HepG2 (cell line): ENCODE results near the gene DALRD3. TPM values are rescaled to one million over a fixed set of nuclear protein-coding genes. Genes with fewer than 3 reads are reported as not detected.

ENCODE experiments used
- ATAC-seq: fragments of 200-7000 bp; cut with Tn5 transposase; 3 replicates; pipeline ENCODE4 v1.9.1; 2020; ENCODE audit warnings: mild to moderate bottlenecking, moderate library complexity
- BruUV-seq: library from RNA; stranded (reverse); fragments of 400-500 nt; replicated peaks from 2 replicates; lab custom pipeline; 2021; lab: Mats Ljungman, UMichigan
- CTCF ChIA-PET: fragments of 300-600 bp; formaldehyde crosslinking; extraction: SDS; loops from one replicate; lab custom pipeline; 2021; ENCODE audit warnings: low total read pairs, inconsistent platforms, low intra/inter-chr PET ratio; lab: Yijun Ruan, JAX
- POLR2A ChIA-PET: fragments of 350-600 bp; sonication (Branson Sonifier 250); formaldehyde crosslinking; loops from one replicate; lab custom pipeline; 2020; ENCODE audit warnings: antibody characterized with exemption, inconsistent platforms; lab: Yijun Ruan, JAX
- DNase-seq: peaks from one replicate; pipeline ENCODE4 v3.0.0-alpha.2; 2015; ENCODE audit warnings: low spot score
- FAIRE-seq: peaks from 3 replicates; lab custom pipeline; 2011; peaks lifted over from hg19 to GRCh38; lab: Jason Lieb, UNC
- H2AFZ ChIP-seq: one replicate; pipeline ENCODE4 v1.6.1; 2011; ENCODE audit warnings: low read length, inconsistent platforms
- H3K27ac ChIP-seq: fragments of 300-600 bp; 3 replicates; pipeline ENCODE4 v1.8.0; 2011; ENCODE audit warnings: mixed run types, mild to moderate bottlenecking, mixed read lengths, low read length, inconsistent platforms; ENCODE audit not compliant: insufficient read depth; ENCODE audit errors: extremely low read length
- H3K27me3 ChIP-seq, 2 experiments: fragments of 200-600 bp in 1 of 2; 2 replicates in 1 of 2; 3 replicates in 1 of 2; pipeline versions ENCODE4 v1.6.0 to v1.8.0; 2011; ENCODE audit warnings: low read length in 2 of 2, mild to moderate bottlenecking in 2 of 2, moderate library complexity in 2 of 2, inconsistent platforms in 1 of 2; ENCODE audit not compliant: insufficient read depth in 2 of 2, control insufficient read depth in 1 of 2
- H3K36me3 ChIP-seq, 2 experiments: fragments of 200-600 bp in 1 of 2; replicated peaks in 1 of 2; 2 replicates in 1 of 2; 3 replicates in 1 of 2; pipeline versions ENCODE4 v1.5.1 to v1.8.0; 2011; ENCODE audit warnings: low read length in 2 of 2, inconsistent platforms in 1 of 2; ENCODE audit not compliant: insufficient read depth in 2 of 2, control insufficient read depth in 1 of 2
- H3K4me1 ChIP-seq: 2 replicates; pipeline ENCODE4 v1.5.1; 2012; ENCODE audit warnings: low read length, inconsistent platforms; ENCODE audit not compliant: insufficient read depth
- H3K4me2 ChIP-seq: 2 replicates; pipeline ENCODE4 v1.6.0; 2011; ENCODE audit warnings: low read depth, low read length, inconsistent platforms
- H3K4me3 ChIP-seq, 3 experiments: fragments of 200-600 bp in 1 of 3; sonication (generic), shearing (Covaris generic) in 1 of 3; replicated peaks in 1 of 3; 2 replicates each; pipeline ENCODE4 v1.5.1; 2011 to 2016; ENCODE audit warnings: low read length in 3 of 3, inconsistent platforms in 2 of 3, low read depth in 2 of 3, mild to moderate bottlenecking in 2 of 3, control low read depth in 1 of 3, mixed read lengths in 1 of 3; ENCODE audit not compliant: insufficient read depth in 1 of 3
- H3K79me2 ChIP-seq: one replicate; pipeline ENCODE4 v1.6.1; 2011; ENCODE audit warnings: low read length, inconsistent platforms; ENCODE audit not compliant: insufficient read depth
- H3K9ac ChIP-seq: 2 replicates; pipeline ENCODE4 v1.6.0; 2011; ENCODE audit warnings: mild to moderate bottlenecking, low read depth, low read length, inconsistent platforms; ENCODE audit not compliant: insufficient read depth
- H3K9me3 ChIP-seq: 2 replicates; pipeline ENCODE4 v1.5.1; 2012; ENCODE audit warnings: mild to moderate bottlenecking, low read length
- H4K20me1 ChIP-seq: 2 replicates; pipeline ENCODE4 v1.6.0; 2011; ENCODE audit warnings: inconsistent platforms, mild to moderate bottlenecking, low read length, moderate library complexity; ENCODE audit not compliant: insufficient read depth
- ARNT ChIP-seq: fragments of 450-650 bp; IDR thresholded peaks from 2 replicates; pipeline ENCODE4 v1.6.1; 2017
- JUNB ChIP-seq: sonication (generic); formaldehyde crosslinking; IDR thresholded peaks from 2 replicates; pipeline ENCODE4 v1.8.0; 2022; ENCODE audit warnings: missing genetic modification reagents, mild to moderate bottlenecking, borderline replicate concordance
- KAT7 ChIP-seq: IDR thresholded peaks from 2 replicates; pipeline ENCODE4 v1.6.1; 2018; ENCODE audit warnings: borderline replicate concordance, missing compliant biosample characterization
- NCOR1 ChIP-seq: fragments of 200-600 bp; sonication (generic); IDR thresholded peaks from 2 replicates; pipeline ENCODE4 v1.7.0; 2017; ENCODE audit warnings: antibody characterized with exemption, low read length, borderline replicate concordance
- TOPORS ChIP-seq: sonication (generic); formaldehyde crosslinking; IDR thresholded peaks from 2 replicates; pipeline ENCODE4 v1.8.0; 2023; ENCODE audit warnings: mild to moderate bottlenecking, missing genetic modification reagents
- ZBTB8A ChIP-seq: sonication (generic); formaldehyde crosslinking; IDR thresholded peaks from 2 replicates; pipeline ENCODE4 v1.4.0; 2020; ENCODE audit warnings: mild to moderate bottlenecking, low read depth, missing genetic modification reagents, borderline replicate concordance
- ZC3H13 ChIP-seq: sonication (generic); formaldehyde crosslinking; IDR thresholded peaks from 2 replicates; pipeline ENCODE4 v1.8.1; 2023; ENCODE audit warnings: mild to moderate bottlenecking, missing genetic modification reagents, moderate library complexity
- ZNF343 ChIP-seq: sonication (generic); formaldehyde crosslinking; IDR thresholded peaks from 2 replicates; pipeline ENCODE4 v1.4.0; 2020; ENCODE audit warnings: mild to moderate bottlenecking, missing genetic modification reagents
- ZNF354B ChIP-seq: sonication (generic); formaldehyde crosslinking; IDR thresholded peaks from 2 replicates; pipeline ENCODE4 v1.8.0; 2022; ENCODE audit warnings: mild to moderate bottlenecking, missing genetic modification reagents
- ZSCAN22 ChIP-seq: sonication (generic); formaldehyde crosslinking; IDR thresholded peaks from 2 replicates; pipeline ENCODE4 v1.4.0; 2020; ENCODE audit warnings: mild to moderate bottlenecking, missing genetic modification reagents
- WGBS: methylation state at CpG from one replicate; pipeline ENCODE4 v1.1.6; 2017; ENCODE audit warnings: low lambda C conversion rate; 5-methylcytosine and 5-hydroxymethylcytosine counted together
- in situ Hi-C: cut with HindIII; loops from 2 replicates; pipeline ENCODE4 v1.10.0; 2017; ENCODE audit warnings: low pct_unique_long_range_greater_than_20kb; ENCODE audit not compliant: extremely low pct_ligation_motif_present
- intact Hi-C: fragments of 100-400 bp; cut with micrococcal nuclease; formaldehyde crosslinking; loops from one replicate; pipeline ENCODE4 v1.10.0; 2022; ENCODE audit not compliant: unreplicated experiment
- polyA plus RNA-seq, 8 experiments: library from polyadenylated mRNA; depleted of rRNA in 3 of 8; stranded (reverse) in 7 of 8; unstranded in 1 of 8; fragments of >200 nt; fragmentation: Illumina TruSeq in 4 of 8; extraction: Trizol in 4 of 8; gene quantifications; 2 replicates each; pipeline versions ENCODE4 v1.2.1 to v1.2.3, GENCODE V29; 2011 to 2016; ENCODE audit warnings: low read depth in 4 of 8, missing spikeins in 1 of 8, mixed read lengths in 1 of 8; ENCODE audit not compliant: insufficient read depth in 1 of 8
- total RNA-seq, 5 experiments: library from RNA; depleted of rRNA; stranded (reverse); fragments of >200 nt; fragmentation: Illumina TruSeq; extraction: Trizol; gene quantifications; 2 replicates each; pipeline ENCODE4 v1.2.3, GENCODE V29; 2016; ENCODE audit warnings: low read depth in 1 of 5
- TF ChIP-seq, protein P1 (sequence below): IDR thresholded peaks from 2 replicates; pipeline ENCODE4 v1.6.1; 2016; ENCODE audit warnings: low read depth, missing genetic modification reagents, missing compliant biosample characterization
- TF ChIP-seq, protein P2 (sequence below): fragments of 450-650 bp; IDR thresholded peaks from 2 replicates; pipeline ENCODE4 v1.6.1; 2016

The DALRD3 gene
- total and polyA plus RNA-seq, 2 of the 13 experiments (the other 11 are each of a cell fraction or from before 2014, with no cell fraction given) = 19.9 to 36.5 TPM

DNA sequence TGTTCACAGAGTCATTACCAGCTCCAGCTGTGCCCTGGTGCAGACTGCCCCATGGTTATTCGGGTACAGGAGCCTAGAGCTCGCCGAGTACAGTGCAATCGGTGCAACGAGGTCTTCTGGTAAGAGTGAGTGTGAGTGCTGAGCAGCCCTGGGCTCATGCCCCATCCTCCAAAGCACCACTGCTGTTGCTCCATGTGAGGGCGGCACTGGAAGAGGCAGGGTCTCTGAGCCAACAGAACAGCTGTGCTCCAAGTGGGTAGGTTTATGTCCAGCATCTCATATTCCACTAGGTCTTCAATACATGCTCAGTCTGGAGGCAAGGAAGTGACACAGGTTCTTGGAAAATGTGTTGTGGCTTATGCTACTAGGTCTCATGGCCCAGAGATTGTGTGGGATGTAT is 47.8 kb downstream of the DALRD3 start:
- POLR2A ChIA-PET = no interaction called here
- no peak for ATAC-seq
- DNase-seq = no peak
- intact Hi-C loops (no loop called here), in situ Hi-C loops (no loop called here)
- Histone ChIP-seq H3K4me1 (no peaks in the 10 kb centered on the region), H3K9ac (no peak overlapping the region), H4K20me1 (no peaks in the 10 kb centered on the region), H3K27ac (no peak overlapping the region), H2AFZ (no peak overlapping the region), H3K4me3 (no peak overlapping the region), H3K9me3 (no peaks in the 10 kb centered on the region), H3K79me2 (no peaks in the 10 kb centered on the region), H3K27me3 (no peaks in the 10 kb centered on the region), H3K4me2 (no peak overlapping the region), H3K36me3 (peaks cover 29 to 87% of the 10 kb centered on the region in 2 experiments)
- BruUV-seq = no TSS peak
- FAIRE-seq = no peak
- CTCF ChIA-PET = no interaction called here
- no peak for TF ChIP-seq JUNB
- no peak for TF ChIP-seq ARNT
- no peak for TF ChIP-seq ZNF343 (CRISPR knock-in tag)
- no peak for TF ChIP-seq TOPORS (CRISPR knock-in tag)
- TF ChIP-seq NCOR1 = no peak
- TF ChIP-seq KAT7 (CRISPR knock-in tag) = no peak
- no peak for TF ChIP-seq ZBTB8A (CRISPR knock-in tag)
- TF ChIP-seq, protein P1, sequence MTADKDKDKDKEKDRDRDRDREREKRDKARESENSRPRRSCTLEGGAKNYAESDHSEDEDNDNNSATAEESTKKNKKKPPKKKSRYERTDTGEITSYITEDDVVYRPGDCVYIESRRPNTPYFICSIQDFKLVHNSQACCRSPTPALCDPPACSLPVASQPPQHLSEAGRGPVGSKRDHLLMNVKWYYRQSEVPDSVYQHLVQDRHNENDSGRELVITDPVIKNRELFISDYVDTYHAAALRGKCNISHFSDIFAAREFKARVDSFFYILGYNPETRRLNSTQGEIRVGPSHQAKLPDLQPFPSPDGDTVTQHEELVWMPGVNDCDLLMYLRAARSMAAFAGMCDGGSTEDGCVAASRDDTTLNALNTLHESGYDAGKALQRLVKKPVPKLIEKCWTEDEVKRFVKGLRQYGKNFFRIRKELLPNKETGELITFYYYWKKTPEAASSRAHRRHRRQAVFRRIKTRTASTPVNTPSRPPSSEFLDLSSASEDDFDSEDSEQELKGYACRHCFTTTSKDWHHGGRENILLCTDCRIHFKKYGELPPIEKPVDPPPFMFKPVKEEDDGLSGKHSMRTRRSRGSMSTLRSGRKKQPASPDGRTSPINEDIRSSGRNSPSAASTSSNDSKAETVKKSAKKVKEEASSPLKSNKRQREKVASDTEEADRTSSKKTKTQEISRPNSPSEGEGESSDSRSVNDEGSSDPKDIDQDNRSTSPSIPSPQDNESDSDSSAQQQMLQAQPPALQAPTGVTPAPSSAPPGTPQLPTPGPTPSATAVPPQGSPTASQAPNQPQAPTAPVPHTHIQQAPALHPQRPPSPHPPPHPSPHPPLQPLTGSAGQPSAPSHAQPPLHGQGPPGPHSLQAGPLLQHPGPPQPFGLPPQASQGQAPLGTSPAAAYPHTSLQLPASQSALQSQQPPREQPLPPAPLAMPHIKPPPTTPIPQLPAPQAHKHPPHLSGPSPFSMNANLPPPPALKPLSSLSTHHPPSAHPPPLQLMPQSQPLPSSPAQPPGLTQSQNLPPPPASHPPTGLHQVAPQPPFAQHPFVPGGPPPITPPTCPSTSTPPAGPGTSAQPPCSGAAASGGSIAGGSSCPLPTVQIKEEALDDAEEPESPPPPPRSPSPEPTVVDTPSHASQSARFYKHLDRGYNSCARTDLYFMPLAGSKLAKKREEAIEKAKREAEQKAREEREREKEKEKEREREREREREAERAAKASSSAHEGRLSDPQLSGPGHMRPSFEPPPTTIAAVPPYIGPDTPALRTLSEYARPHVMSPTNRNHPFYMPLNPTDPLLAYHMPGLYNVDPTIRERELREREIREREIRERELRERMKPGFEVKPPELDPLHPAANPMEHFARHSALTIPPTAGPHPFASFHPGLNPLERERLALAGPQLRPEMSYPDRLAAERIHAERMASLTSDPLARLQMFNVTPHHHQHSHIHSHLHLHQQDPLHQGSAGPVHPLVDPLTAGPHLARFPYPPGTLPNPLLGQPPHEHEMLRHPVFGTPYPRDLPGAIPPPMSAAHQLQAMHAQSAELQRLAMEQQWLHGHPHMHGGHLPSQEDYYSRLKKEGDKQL (CRISPR knock-in tag) = no peak
- no peak for TF ChIP-seq ZNF354B (CRISPR knock-in tag)
- TF ChIP-seq ZC3H13 (CRISPR knock-in tag) = no peak
- TF ChIP-seq, protein P2, sequence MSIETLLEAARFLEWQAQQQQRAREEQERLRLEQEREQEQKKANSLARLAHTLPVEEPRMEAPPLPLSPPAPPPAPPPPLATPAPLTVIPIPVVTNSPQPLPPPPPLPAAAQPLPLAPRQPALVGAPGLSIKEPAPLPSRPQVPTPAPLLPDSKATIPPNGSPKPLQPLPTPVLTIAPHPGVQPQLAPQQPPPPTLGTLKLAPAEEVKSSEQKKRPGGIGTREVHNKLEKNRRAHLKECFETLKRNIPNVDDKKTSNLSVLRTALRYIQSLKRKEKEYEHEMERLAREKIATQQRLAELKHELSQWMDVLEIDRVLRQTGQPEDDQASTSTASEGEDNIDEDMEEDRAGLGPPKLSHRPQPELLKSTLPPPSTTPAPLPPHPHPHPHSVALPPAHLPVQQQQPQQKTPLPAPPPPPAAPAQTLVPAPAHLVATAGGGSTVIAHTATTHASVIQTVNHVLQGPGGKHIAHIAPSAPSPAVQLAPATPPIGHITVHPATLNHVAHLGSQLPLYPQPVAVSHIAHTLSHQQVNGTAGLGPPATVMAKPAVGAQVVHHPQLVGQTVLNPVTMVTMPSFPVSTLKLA = no peak
- TF ChIP-seq ZSCAN22 (CRISPR knock-in tag) = no peak
- WGBS = 97% methylated on average over 6 of the region's 6 CpGs
